Endothelial cell of umbilical vein (primary cell): ENCODE measurements around the gene BIRC5.

Experiments
- CTCF ChIP-seq, 2 donors: IDR thresholded peaks; 1 replicate in 1 of 2; 2 replicates in 1 of 2; pipeline ENCODE4 v1.5.1; 2011; ENCODE audit warnings: low read length in 2 of 2, mild to moderate bottlenecking in 2 of 2, moderate library complexity in 2 of 2, control low read depth in 1 of 2, inconsistent platforms in 1 of 2, low read depth in 1 of 2; ENCODE audit not compliant: insufficient read depth in 1 of 2; ENCODE audit errors: extremely low read depth in 1 of 2
- EZH2 ChIP-seq: IDR thresholded peaks from 2 replicates; pipeline ENCODE4 v1.6.1; 2012; ENCODE audit warnings: borderline replicate concordance, low read depth, mild to moderate bottlenecking, moderate library complexity, low read length, inconsistent platforms; ENCODE audit not compliant: severe bottlenecking
- FOS ChIP-seq: IDR thresholded peaks from 2 replicates; pipeline ENCODE4 v1.6.1; 2011; ENCODE audit warnings: mild to moderate bottlenecking, low read length, moderate library complexity, borderline replicate concordance; ENCODE audit not compliant: insufficient read depth
- GATA2 ChIP-seq: IDR thresholded peaks from 2 replicates; pipeline ENCODE4 v1.7.0; 2011; ENCODE audit warnings: low read depth, mild to moderate bottlenecking, moderate library complexity, mixed read lengths, low read length; ENCODE audit not compliant: insufficient read length, insufficient read depth
- JUN ChIP-seq: IDR thresholded peaks from 2 replicates; pipeline ENCODE4 v1.6.1; 2011; ENCODE audit warnings: borderline replicate concordance, low read depth; ENCODE audit not compliant: insufficient read length, insufficient read depth
- MAX ChIP-seq: IDR thresholded peaks from 2 replicates; pipeline ENCODE4 v1.6.1; 2011; ENCODE audit not compliant: insufficient read depth, insufficient read length
- MYC ChIP-seq: IDR thresholded peaks from one replicate; pipeline ENCODE4 v1.6.1; 2011; ENCODE audit warnings: mild to moderate bottlenecking, low read depth, low read length
- POLR2A ChIP-seq: IDR thresholded peaks from 2 replicates; pipeline ENCODE4 v1.6.1; 2012; ENCODE audit warnings: low read depth, mild to moderate bottlenecking, control low read depth, low read length
- POLR2AphosphoS5 ChIP-seq: IDR thresholded peaks from 2 replicates; pipeline ENCODE4 v1.6.1; 2012; ENCODE audit warnings: low read depth, mild to moderate bottlenecking, control low read depth, low read length, moderate library complexity; ENCODE audit not compliant: insufficient read depth

- TF ChIP-seq CTCF (IDR thresholded peaks at IDR 0.05; ENCODE audit: extremely low read depth in 1 of 2, insufficient read depth in 1 of 2, low read depth in 1 of 2, low read length in 2 of 2), result no peak
- TF ChIP-seq EZH2, result no peak
- TF ChIP-seq POLR2A, result no peak
- TF ChIP-seq FOS, result no peak
- no peak for TF ChIP-seq MAX
- TF ChIP-seq JUN, result no peak
- no peak for TF ChIP-seq POLR2AphosphoS5
- TF ChIP-seq MYC, result no peak
- no peak for TF ChIP-seq GATA2
These were observed 47.6 kb upstream of the BIRC5 start for GRCh38 chr17:78166416-78166815.
